HepG2 (cell line): ENCODE measurements around the gene ZNF816. TPM values are rescaled to one million over a fixed set of nuclear protein-coding genes. Genes with fewer than 3 reads are reported as not detected.

Experiments used
- ATAC-seq: fragments of 200-7000 bp; cut with Tn5 transposase; 3 replicates; pipeline ENCODE4 v1.9.1; 2020; ENCODE audit warnings: mild to moderate bottlenecking, moderate library complexity
- BruUV-seq: library from RNA; stranded (reverse); fragments of 400-500 nt; replicated peaks from 2 replicates; lab custom pipeline; 2021; lab: Mats Ljungman, UMichigan
- CTCF ChIA-PET: fragments of 300-600 bp; formaldehyde crosslinking; extraction: SDS; loops from one replicate; lab custom pipeline; 2021; ENCODE audit warnings: low total read pairs, inconsistent platforms, low intra/inter-chr PET ratio; lab: Yijun Ruan, JAX
- POLR2A ChIA-PET: fragments of 350-600 bp; sonication (Branson Sonifier 250); formaldehyde crosslinking; loops from one replicate; lab custom pipeline; 2020; ENCODE audit warnings: antibody characterized with exemption, inconsistent platforms; lab: Yijun Ruan, JAX
- DNase-seq: peaks from one replicate; pipeline ENCODE4 v3.0.0-alpha.2; 2015; ENCODE audit warnings: low spot score
- FAIRE-seq: peaks from 3 replicates; lab custom pipeline; 2011; peaks lifted over from hg19 to GRCh38; lab: Jason Lieb, UNC
- H2AFZ ChIP-seq: one replicate; pipeline ENCODE4 v1.6.1; 2011; ENCODE audit warnings: low read length, inconsistent platforms
- H3K27ac ChIP-seq: fragments of 300-600 bp; 3 replicates; pipeline ENCODE4 v1.8.0; 2011; ENCODE audit warnings: mixed run types, mild to moderate bottlenecking, mixed read lengths, low read length, inconsistent platforms; ENCODE audit not compliant: insufficient read depth; ENCODE audit errors: extremely low read length
- H3K27me3 ChIP-seq, 2 experiments: fragments of 200-600 bp in 1 of 2; 2 replicates in 1 of 2; 3 replicates in 1 of 2; pipeline versions ENCODE4 v1.6.0 to v1.8.0; 2011; ENCODE audit warnings: low read length in 2 of 2, mild to moderate bottlenecking in 2 of 2, moderate library complexity in 2 of 2, inconsistent platforms in 1 of 2; ENCODE audit not compliant: insufficient read depth in 2 of 2, control insufficient read depth in 1 of 2
- H3K36me3 ChIP-seq, 2 experiments: fragments of 200-600 bp in 1 of 2; replicated peaks in 1 of 2; 2 replicates in 1 of 2; 3 replicates in 1 of 2; pipeline versions ENCODE4 v1.5.1 to v1.8.0; 2011; ENCODE audit warnings: low read length in 2 of 2, inconsistent platforms in 1 of 2; ENCODE audit not compliant: insufficient read depth in 2 of 2, control insufficient read depth in 1 of 2
- H3K4me1 ChIP-seq: 2 replicates; pipeline ENCODE4 v1.5.1; 2012; ENCODE audit warnings: low read length, inconsistent platforms; ENCODE audit not compliant: insufficient read depth
- H3K4me2 ChIP-seq: 2 replicates; pipeline ENCODE4 v1.6.0; 2011; ENCODE audit warnings: low read depth, low read length, inconsistent platforms
- H3K4me3 ChIP-seq, 3 experiments: fragments of 200-600 bp in 1 of 3; sonication (generic), shearing (Covaris generic) in 1 of 3; replicated peaks in 1 of 3; 2 replicates each; pipeline ENCODE4 v1.5.1; 2011 to 2016; ENCODE audit warnings: low read length in 3 of 3, inconsistent platforms in 2 of 3, low read depth in 2 of 3, mild to moderate bottlenecking in 2 of 3, control low read depth in 1 of 3, mixed read lengths in 1 of 3; ENCODE audit not compliant: insufficient read depth in 1 of 3
- H3K79me2 ChIP-seq: one replicate; pipeline ENCODE4 v1.6.1; 2011; ENCODE audit warnings: low read length, inconsistent platforms; ENCODE audit not compliant: insufficient read depth
- H3K9ac ChIP-seq: 2 replicates; pipeline ENCODE4 v1.6.0; 2011; ENCODE audit warnings: mild to moderate bottlenecking, low read depth, low read length, inconsistent platforms; ENCODE audit not compliant: insufficient read depth
- H3K9me3 ChIP-seq: 2 replicates; pipeline ENCODE4 v1.5.1; 2012; ENCODE audit warnings: mild to moderate bottlenecking, low read length
- H4K20me1 ChIP-seq: 2 replicates; pipeline ENCODE4 v1.6.0; 2011; ENCODE audit warnings: inconsistent platforms, mild to moderate bottlenecking, low read length, moderate library complexity; ENCODE audit not compliant: insufficient read depth
- KMT2B ChIP-seq: IDR thresholded peaks from 2 replicates; pipeline ENCODE4 v1.6.1; 2016; ENCODE audit warnings: missing genetic modification reagents, missing compliant biosample characterization
- ZNF580 ChIP-seq: IDR thresholded peaks from 2 replicates; pipeline ENCODE4 v1.6.1; 2016; ENCODE audit warnings: low read depth, borderline replicate concordance
- WGBS: methylation state at CpG from one replicate; pipeline ENCODE4 v1.1.6; 2017; ENCODE audit warnings: low lambda C conversion rate; 5-methylcytosine and 5-hydroxymethylcytosine counted together
- in situ Hi-C: cut with HindIII; loops from 2 replicates; pipeline ENCODE4 v1.10.0; 2017; ENCODE audit warnings: low pct_unique_long_range_greater_than_20kb; ENCODE audit not compliant: extremely low pct_ligation_motif_present
- intact Hi-C: fragments of 100-400 bp; cut with micrococcal nuclease; formaldehyde crosslinking; loops from one replicate; pipeline ENCODE4 v1.10.0; 2022; ENCODE audit not compliant: unreplicated experiment
- polyA plus RNA-seq, 8 experiments: library from polyadenylated mRNA; depleted of rRNA in 3 of 8; stranded (reverse) in 7 of 8; unstranded in 1 of 8; fragments of >200 nt; fragmentation: Illumina TruSeq in 4 of 8; extraction: Trizol in 4 of 8; gene quantifications; 2 replicates each; pipeline versions ENCODE4 v1.2.1 to v1.2.3, GENCODE V29; 2011 to 2016; ENCODE audit warnings: low read depth in 4 of 8, missing spikeins in 1 of 8, mixed read lengths in 1 of 8; ENCODE audit not compliant: insufficient read depth in 1 of 8
- total RNA-seq, 5 experiments: library from RNA; depleted of rRNA; stranded (reverse); fragments of >200 nt; fragmentation: Illumina TruSeq; extraction: Trizol; gene quantifications; 2 replicates each; pipeline ENCODE4 v1.2.3, GENCODE V29; 2016; ENCODE audit warnings: low read depth in 1 of 5
- TF ChIP-seq, protein P1 (sequence below): sonication (generic); formaldehyde crosslinking; IDR thresholded peaks from 2 replicates; pipeline ENCODE4 v1.8.1; 2023; ENCODE audit warnings: mild to moderate bottlenecking, inconsistent platforms, moderate library complexity, missing genetic modification reagents, borderline replicate concordance
- TF ChIP-seq, protein P2 (sequence below): IDR thresholded peaks from 2 replicates; pipeline ENCODE4 v1.6.1; 2012; ENCODE audit warnings: low read length, improper control_type of control experiment

The ZNF816 gene
- total and polyA plus RNA-seq, 2 of the 13 experiments (the other 11 are each of a cell fraction or from before 2014, with no cell fraction given): 5.2 to 14.1 TPM

- Histone ChIP-seq H3K4me1 (no peaks in the 10 kb centered on the region), H4K20me1 (no peaks in the 10 kb centered on the region), H2AFZ (no peak overlapping the region), H3K4me3 (no peak overlapping the region), H3K27me3 (peaks cover 0 to 19% of the 10 kb centered on the region in 2 experiments; a peak in 1 of 5 replicates), H3K27ac (no peak overlapping the region), H3K36me3 (no peaks in the 10 kb centered on the region), H3K79me2 (no peaks in the 10 kb centered on the region), H3K9ac (no peak overlapping the region), H3K4me2 (no peak overlapping the region), H3K9me3 (peaks cover 38% of the 10 kb centered on the region; the same call in 1 of the 2 replicates)
- no TSS peak for BruUV-seq
- 3% methylated on average over 9 of the region's 9 CpGs for WGBS
- DNase-seq: no peak
- ChIA-PET CTCF (no interaction called here), POLR2A (no interaction called here)
- in situ Hi-C loops (no loop called here), intact Hi-C loops (no loop called here)
- no peak for FAIRE-seq
- no peak for TF ChIP-seq KMT2B
- TF ChIP-seq, protein P1, sequence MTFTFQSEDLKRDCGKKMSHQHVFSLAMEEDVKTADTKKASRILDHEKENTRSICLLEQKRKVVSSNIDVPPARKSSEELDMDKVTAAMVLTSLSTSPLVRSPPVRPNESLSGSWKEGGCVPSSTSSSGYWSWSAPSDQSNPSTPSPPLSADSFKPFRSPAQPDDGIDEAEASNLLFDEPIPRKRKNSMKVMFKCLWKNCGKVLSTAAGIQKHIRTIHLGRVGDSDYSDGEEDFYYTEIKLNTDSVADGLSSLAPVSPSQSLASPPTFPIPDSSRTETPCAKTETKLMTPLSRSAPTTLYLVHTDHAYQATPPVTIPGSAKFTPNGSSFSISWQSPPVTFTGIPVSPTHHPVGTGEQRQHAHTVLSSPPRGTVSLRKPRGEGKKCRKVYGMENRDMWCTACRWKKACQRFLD (CRISPR knock-in tag): no peak
- TF ChIP-seq ZNF580 (CRISPR knock-in tag): no peak
- TF ChIP-seq, protein P2, sequence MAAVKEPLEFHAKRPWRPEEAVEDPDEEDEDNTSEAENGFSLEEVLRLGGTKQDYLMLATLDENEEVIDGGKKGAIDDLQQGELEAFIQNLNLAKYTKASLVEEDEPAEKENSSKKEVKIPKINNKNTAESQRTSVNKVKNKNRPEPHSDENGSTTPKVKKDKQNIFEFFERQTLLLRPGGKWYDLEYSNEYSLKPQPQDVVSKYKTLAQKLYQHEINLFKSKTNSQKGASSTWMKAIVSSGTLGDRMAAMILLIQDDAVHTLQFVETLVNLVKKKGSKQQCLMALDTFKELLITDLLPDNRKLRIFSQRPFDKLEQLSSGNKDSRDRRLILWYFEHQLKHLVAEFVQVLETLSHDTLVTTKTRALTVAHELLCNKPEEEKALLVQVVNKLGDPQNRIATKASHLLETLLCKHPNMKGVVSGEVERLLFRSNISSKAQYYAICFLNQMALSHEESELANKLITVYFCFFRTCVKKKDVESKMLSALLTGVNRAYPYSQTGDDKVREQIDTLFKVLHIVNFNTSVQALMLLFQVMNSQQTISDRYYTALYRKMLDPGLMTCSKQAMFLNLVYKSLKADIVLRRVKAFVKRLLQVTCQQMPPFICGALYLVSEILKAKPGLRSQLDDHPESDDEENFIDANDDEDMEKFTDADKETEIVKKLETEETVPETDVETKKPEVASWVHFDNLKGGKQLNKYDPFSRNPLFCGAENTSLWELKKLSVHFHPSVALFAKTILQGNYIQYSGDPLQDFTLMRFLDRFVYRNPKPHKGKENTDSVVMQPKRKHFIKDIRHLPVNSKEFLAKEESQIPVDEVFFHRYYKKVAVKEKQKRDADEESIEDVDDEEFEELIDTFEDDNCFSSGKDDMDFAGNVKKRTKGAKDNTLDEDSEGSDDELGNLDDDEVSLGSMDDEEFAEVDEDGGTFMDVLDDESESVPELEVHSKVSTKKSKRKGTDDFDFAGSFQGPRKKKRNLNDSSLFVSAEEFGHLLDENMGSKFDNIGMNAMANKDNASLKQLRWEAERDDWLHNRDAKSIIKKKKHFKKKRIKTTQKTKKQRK: no peak
- ATAC-seq: no peak
Observed at GRCh38 chr19:53010494-53010893, 47.8 kb upstream of the ZNF816 start.
